ENCODE measurements around the gene HSF5. TPM values are rescaled to one million over a fixed set of nuclear protein-coding genes. Genes with fewer than 3 reads are reported as not detected.

The HSF5 gene
- total and polyA plus RNA-seq, 2 of the 13 experiments (the other 11 are each of a cell fraction or from before 2014, with no cell fraction given) = not detected

DNA sequence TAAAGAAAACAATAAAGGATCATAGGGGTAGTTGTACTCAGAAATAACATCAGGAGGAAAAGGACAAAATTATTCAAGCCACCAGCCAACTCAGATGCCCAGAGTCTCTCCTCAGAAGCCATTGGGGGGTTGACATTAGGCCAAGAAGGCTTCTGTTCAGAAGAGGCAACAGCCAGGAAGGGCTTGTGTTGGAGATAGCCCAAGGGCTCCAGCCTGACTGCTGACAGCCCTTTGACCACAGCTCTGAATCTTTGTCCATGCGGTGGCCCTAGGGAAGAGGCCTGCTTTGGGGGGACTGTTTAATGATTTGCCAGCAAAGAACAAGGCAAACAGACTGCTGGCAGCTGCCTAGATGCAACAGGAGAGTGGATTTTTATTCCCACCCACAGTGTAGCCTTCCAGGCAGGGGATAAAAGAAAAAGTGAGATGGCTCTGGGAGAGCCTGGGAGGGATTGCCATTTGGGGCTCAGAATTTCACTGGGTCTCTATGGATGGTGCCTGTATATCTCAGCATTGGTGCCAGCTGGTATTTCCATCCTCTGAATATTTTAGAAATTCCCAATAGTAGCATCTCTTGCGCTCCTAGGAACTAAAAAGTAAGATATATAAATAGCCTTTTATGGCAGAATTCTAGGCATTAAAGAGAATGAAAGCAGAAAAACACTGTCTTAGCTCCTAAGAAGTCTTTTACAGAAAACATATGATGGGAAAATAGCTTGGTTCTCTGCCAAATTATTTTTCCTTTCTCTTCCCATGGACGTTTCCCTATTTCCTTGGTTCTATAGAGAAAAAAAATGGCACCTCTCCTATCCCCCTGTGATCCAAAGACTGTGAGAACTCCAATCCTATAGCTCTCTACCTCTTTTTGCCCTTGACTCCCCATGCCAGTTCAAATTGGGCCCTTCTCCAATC, 106.8 kb downstream of the HSF5 start (continued):
- TF ChIP-seq, protein P1, sequence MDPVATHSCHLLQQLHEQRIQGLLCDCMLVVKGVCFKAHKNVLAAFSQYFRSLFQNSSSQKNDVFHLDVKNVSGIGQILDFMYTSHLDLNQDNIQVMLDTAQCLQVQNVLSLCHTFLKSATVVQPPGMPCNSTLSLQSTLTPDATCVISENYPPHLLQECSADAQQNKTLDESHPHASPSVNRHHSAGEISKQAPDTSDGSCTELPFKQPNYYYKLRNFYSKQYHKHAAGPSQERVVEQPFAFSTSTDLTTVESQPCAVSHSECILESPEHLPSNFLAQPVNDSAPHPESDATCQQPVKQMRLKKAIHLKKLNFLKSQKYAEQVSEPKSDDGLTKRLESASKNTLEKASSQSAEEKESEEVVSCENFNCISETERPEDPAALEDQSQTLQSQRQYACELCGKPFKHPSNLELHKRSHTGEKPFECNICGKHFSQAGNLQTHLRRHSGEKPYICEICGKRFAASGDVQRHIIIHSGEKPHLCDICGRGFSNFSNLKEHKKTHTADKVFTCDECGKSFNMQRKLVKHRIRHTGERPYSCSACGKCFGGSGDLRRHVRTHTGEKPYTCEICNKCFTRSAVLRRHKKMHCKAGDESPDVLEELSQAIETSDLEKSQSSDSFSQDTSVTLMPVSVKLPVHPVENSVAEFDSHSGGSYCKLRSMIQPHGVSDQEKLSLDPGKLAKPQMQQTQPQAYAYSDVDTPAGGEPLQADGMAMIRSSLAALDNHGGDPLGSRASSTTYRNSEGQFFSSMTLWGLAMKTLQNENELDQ (CRISPR knock-in tag; IDR thresholded peaks at IDR 0.05; ENCODE audit: borderline replicate concordance) = no peak; the same call in 1 of the 2 replicates
- TF ChIP-seq RXRA (CRISPR knock-in tag; IDR thresholded peaks at IDR 0.05) (peak; percentile 91; the same call in 1 of the 2 replicates), HNF4A (CRISPR knock-in tag; IDR thresholded peaks at IDR 0.05) (peak; percentile 91), ZNF121 (CRISPR knock-in tag; IDR thresholded peaks at IDR 0.05) (peak; percentile 40; the same call in 1 of the 2 replicates), MAF1 (CRISPR knock-in tag; IDR thresholded peaks at IDR 0.05; ENCODE audit: borderline replicate concordance) (no peak), ZNF598 (CRISPR knock-in tag; IDR thresholded peaks at IDR 0.05; ENCODE audit: borderline replicate concordance) (no peak), MEIS2 (CRISPR knock-in tag; IDR thresholded peaks at IDR 0.05) (peak; percentile 96), KDM1A (CRISPR knock-in tag; IDR thresholded peaks at IDR 0.05) (no peak), ZSCAN31 (CRISPR knock-in tag; IDR thresholded peaks at IDR 0.05; ENCODE audit: low read depth) (peak; percentile 97), DNMT1 (CRISPR knock-in tag; IDR thresholded peaks at IDR 0.05) (no peak), NCOA5 (CRISPR knock-in tag; IDR thresholded peaks at IDR 0.05) (no peak), MED1 (CRISPR knock-in tag; IDR thresholded peaks at IDR 0.05) (peak; percentile 96), ZC3H13 (CRISPR knock-in tag; IDR thresholded peaks at IDR 0.05) (no peak; the same call in 1 of the 2 replicates), RFXANK (CRISPR knock-in tag; IDR thresholded peaks at IDR 0.05) (peak; percentile 80; the same call in 1 of the 2 replicates), ZKSCAN5 (CRISPR knock-in tag; IDR thresholded peaks at IDR 0.05) (no peak)
- TF ChIP-seq, protein P2, sequence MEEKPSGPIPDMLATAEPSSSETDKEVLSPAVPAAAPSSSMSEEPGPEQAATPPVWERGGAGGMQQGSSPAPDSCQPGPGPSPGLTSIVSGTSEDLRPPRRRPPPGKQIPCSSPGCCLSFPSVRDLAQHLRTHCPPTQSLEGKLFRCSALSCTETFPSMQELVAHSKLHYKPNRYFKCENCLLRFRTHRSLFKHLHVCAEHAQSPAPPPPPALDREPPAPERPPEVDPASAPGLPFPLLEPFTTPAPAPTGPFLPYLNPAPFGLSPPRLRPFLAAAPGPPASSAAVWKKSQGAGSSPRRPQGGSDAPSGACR (CRISPR knock-in tag; IDR thresholded peaks at IDR 0.05) = no peak; the same call in 1 of the 2 replicates
- TF ChIP-seq, protein P3, sequence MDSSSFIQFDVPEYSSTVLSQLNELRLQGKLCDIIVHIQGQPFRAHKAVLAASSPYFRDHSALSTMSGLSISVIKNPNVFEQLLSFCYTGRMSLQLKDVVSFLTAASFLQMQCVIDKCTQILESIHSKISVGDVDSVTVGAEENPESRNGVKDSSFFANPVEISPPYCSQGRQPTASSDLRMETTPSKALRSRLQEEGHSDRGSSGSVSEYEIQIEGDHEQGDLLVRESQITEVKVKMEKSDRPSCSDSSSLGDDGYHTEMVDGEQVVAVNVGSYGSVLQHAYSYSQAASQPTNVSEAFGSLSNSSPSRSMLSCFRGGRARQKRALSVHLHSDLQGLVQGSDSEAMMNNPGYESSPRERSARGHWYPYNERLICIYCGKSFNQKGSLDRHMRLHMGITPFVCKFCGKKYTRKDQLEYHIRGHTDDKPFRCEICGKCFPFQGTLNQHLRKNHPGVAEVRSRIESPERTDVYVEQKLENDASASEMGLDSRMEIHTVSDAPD (CRISPR knock-in tag; IDR thresholded peaks at IDR 0.05) = no peak
- TF ChIP-seq, protein P4, sequence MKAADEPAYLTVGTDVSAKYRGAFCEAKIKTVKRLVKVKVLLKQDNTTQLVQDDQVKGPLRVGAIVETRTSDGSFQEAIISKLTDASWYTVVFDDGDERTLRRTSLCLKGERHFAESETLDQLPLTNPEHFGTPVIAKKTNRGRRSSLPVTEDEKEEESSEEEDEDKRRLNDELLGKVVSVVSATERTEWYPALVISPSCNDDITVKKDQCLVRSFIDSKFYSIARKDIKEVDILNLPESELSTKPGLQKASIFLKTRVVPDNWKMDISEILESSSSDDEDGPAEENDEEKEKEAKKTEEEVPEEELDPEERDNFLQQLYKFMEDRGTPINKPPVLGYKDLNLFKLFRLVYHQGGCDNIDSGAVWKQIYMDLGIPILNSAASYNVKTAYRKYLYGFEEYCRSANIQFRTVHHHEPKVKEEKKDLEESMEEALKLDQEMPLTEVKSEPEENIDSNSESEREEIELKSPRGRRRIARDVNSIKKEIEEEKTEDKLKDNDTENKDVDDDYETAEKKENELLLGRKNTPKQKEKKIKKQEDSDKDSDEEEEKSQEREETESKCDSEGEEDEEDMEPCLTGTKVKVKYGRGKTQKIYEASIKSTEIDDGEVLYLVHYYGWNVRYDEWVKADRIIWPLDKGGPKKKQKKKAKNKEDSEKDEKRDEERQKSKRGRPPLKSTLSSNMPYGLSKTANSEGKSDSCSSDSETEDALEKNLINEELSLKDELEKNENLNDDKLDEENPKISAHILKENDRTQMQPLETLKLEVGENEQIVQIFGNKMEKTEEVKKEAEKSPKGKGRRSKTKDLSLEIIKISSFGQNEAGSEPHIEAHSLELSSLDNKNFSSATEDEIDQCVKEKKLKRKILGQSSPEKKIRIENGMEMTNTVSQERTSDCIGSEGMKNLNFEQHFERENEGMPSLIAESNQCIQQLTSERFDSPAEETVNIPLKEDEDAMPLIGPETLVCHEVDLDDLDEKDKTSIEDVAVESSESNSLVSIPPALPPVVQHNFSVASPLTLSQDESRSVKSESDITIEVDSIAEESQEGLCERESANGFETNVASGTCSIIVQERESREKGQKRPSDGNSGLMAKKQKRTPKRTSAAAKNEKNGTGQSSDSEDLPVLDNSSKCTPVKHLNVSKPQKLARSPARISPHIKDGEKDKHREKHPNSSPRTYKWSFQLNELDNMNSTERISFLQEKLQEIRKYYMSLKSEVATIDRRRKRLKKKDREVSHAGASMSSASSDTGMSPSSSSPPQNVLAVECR (CRISPR knock-in tag; IDR thresholded peaks at IDR 0.05; ENCODE audit: borderline replicate concordance) = peak; percentile 83; the same call in 1 of the 2 replicates
- TF ChIP-seq, protein P5, sequence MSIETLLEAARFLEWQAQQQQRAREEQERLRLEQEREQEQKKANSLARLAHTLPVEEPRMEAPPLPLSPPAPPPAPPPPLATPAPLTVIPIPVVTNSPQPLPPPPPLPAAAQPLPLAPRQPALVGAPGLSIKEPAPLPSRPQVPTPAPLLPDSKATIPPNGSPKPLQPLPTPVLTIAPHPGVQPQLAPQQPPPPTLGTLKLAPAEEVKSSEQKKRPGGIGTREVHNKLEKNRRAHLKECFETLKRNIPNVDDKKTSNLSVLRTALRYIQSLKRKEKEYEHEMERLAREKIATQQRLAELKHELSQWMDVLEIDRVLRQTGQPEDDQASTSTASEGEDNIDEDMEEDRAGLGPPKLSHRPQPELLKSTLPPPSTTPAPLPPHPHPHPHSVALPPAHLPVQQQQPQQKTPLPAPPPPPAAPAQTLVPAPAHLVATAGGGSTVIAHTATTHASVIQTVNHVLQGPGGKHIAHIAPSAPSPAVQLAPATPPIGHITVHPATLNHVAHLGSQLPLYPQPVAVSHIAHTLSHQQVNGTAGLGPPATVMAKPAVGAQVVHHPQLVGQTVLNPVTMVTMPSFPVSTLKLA (IDR thresholded peaks at IDR 0.05) = peak; percentile 64

All from HepG2 (cell line).